K562 (cell line): ENCODE measurements around the gene HYAL1. TPM values are rescaled to one million over a fixed set of nuclear protein-coding genes. Genes with fewer than 3 reads are reported as not detected.
A peak's percentile ranks its signal among the peaks of the same experiment; 100 is the strongest.

ENCODE experiments used
- BRD9 ChIP-seq: fragments of 450-650 bp; IDR thresholded peaks from 2 replicates; pipeline ENCODE4 v1.6.1; 2018; ENCODE audit warnings: low read depth; ENCODE audit not compliant: partially characterized antibody
- ETV5 ChIP-seq: sonication (generic); formaldehyde crosslinking; IDR thresholded peaks from 2 replicates; pipeline ENCODE4 v1.4.0; 2020; ENCODE audit warnings: low read depth, mild to moderate bottlenecking, missing genetic modification reagents
- HMG20A ChIP-seq: fragments of 450-650 bp; formaldehyde crosslinking; conservative IDR thresholded peaks from 2 replicates; pipeline ENCODE4 v1.4.0; 2020; ENCODE audit warnings: mild to moderate bottlenecking, mixed read lengths
- ILK ChIP-seq: fragments of 450-650 bp; IDR thresholded peaks from 2 replicates; pipeline ENCODE4 v1.6.1; 2016; ENCODE audit warnings: missing genetic modification characterization, low read depth, mild to moderate bottlenecking, missing compliant biosample characterization, moderate library complexity, borderline replicate concordance
- JUNB ChIP-seq: fragments of 450-650 bp; formaldehyde crosslinking; conservative IDR thresholded peaks from 2 replicates; pipeline ENCODE4 v1.4.0; 2020; ENCODE audit warnings: mild to moderate bottlenecking
- MYBL2 ChIP-seq, 2 experiments: fragments of 450-650 bp in 1 of 2; sonication (generic) in 1 of 2; formaldehyde crosslinking in 1 of 2; IDR thresholded peaks; 2 replicates each; pipeline versions ENCODE4 v1.6.1 to v1.8.1; 2017 to 2022; ENCODE audit warnings: borderline replicate concordance in 1 of 2, inconsistent platforms in 1 of 2, low read depth in 1 of 2, mild to moderate bottlenecking in 1 of 2, missing genetic modification reagents in 1 of 2, moderate library complexity in 1 of 2
- NFE2 ChIP-seq: IDR thresholded peaks from 2 replicates; pipeline ENCODE4 v1.6.1; 2014; ENCODE audit warnings: antibody characterized with exemption, low read depth
- SETDB1 ChIP-seq: IDR thresholded peaks from one replicate; pipeline ENCODE4 v1.6.1; 2012; ENCODE audit warnings: low read length, control low read depth, inconsistent platforms
- SIN3A ChIP-seq, 2 experiments: fragments of 150-350 bp in 1 of 2; IDR thresholded peaks; 2 replicates each; pipeline ENCODE4 v1.6.1; 2011 to 2016; ENCODE audit warnings: borderline replicate concordance in 2 of 2, low read depth in 2 of 2, low read length in 2 of 2, mild to moderate bottlenecking in 2 of 2, moderate library complexity in 2 of 2; ENCODE audit not compliant: control insufficient read depth in 1 of 2
- TRIM28 ChIP-seq: fragments of 450-650 bp; IDR thresholded peaks from 2 replicates; pipeline ENCODE4 v1.6.1; 2017
- U2AF2 ChIP-seq: fragments of 200-400 bp; formaldehyde crosslinking; optimal IDR thresholded peaks from 2 replicates; pipeline ENCODE3; 2017; ENCODE audit warnings: low read depth, mild to moderate bottlenecking, low read length
- ZBTB17 ChIP-seq: fragments of 450-650 bp; formaldehyde crosslinking; IDR thresholded peaks from 2 replicates; pipeline ENCODE4 v1.4.0; 2020; ENCODE audit warnings: mild to moderate bottlenecking
- ZC3H8 ChIP-seq: fragments of 450-650 bp; IDR thresholded peaks from 2 replicates; pipeline ENCODE4 v1.6.1; 2017
- ZFPM2 ChIP-seq: fragments of 250-450 bp; sonication (Bioruptor Pico); IDR thresholded peaks from 2 replicates; pipeline ENCODE4 v1.5.1; 2022; ENCODE audit warnings: mild to moderate bottlenecking
- ZNF134 ChIP-seq: fragments of 250-450 bp; sonication (Bioruptor Pico); conservative IDR thresholded peaks from 2 replicates; pipeline ENCODE4 v1.4.0; 2020
- ZNF586 ChIP-seq: fragments of 450-650 bp; formaldehyde crosslinking; conservative IDR thresholded peaks from 2 replicates; pipeline ENCODE4 v1.4.0; 2020; ENCODE audit warnings: mild to moderate bottlenecking, moderate library complexity
- ZNF717 ChIP-seq: fragments of 250-450 bp; sonication (Bioruptor Pico); IDR thresholded peaks from 2 replicates; pipeline ENCODE4 v1.5.0; 2021
- ZSCAN29 ChIP-seq: fragments of 450-650 bp; IDR thresholded peaks from 2 replicates; pipeline ENCODE4 v1.6.1; 2017
- polyA plus RNA-seq, 8 experiments: library from polyadenylated mRNA; depleted of rRNA in 4 of 8; stranded (reverse) in 5 of 8; unstranded in 3 of 8; fragments of >200 nt; fragmentation: Nextera tagmentation in 2 of 8; fragmentation: Illumina TruSeq in 1 of 8; extraction: Ambion mirVana in 2 of 8; extraction: Trizol in 1 of 8; gene quantifications; 2 replicates each; pipeline versions ENCODE4 v1.2.1 to v1.2.3, GENCODE V29; 2011 to 2014; ENCODE audit warnings: inconsistent platforms in 1 of 8, missing spikeins in 1 of 8
- total RNA-seq, 7 experiments: library from RNA; depleted of rRNA in 6 of 7; stranded (reverse); fragments of >200 nt in 6 of 7; fragmentation: Illumina TruSeq in 2 of 7; extraction: Trizol in 2 of 7; gene quantifications; 2 replicates each; pipeline versions ENCODE4 v1.2.1 to v1.2.3, GENCODE V29; 2011 to 2021; ENCODE audit warnings: low replicate concordance in 1 of 7
- TF ChIP-seq, protein P1 (sequence below): fragments of 150-350 bp; conservative IDR thresholded peaks from 2 replicates; pipeline ENCODE4 v1.6.1; 2014; ENCODE audit warnings: low read length
- TF ChIP-seq, protein P2 (sequence below): fragments of 250-450 bp; sonication (Bioruptor Pico); IDR thresholded peaks from 2 replicates; pipeline ENCODE4 v1.5.1; 2021; ENCODE audit warnings: mild to moderate bottlenecking
- TF ChIP-seq, protein P3 (sequence below): sonication (generic); formaldehyde crosslinking; IDR thresholded peaks from 2 replicates; pipeline ENCODE4 v1.8.0; 2022; ENCODE audit warnings: missing genetic modification reagents, mild to moderate bottlenecking, borderline replicate concordance
- TF ChIP-seq, protein P4 (sequence below): fragments of 200-800 bp; sonication (Bioruptor generic); IDR thresholded peaks from 2 replicates; pipeline ENCODE4 v1.6.1; 2017; ENCODE audit warnings: missing genetic modification characterization, missing compliant biosample characterization

The HYAL1 gene
- total and polyA plus RNA-seq, 9 of the 15 experiments (the other 6 are each of a cell fraction or from before 2014, with no cell fraction given): 1.4 to 8.5 (median 4.7) TPM

DNA sequence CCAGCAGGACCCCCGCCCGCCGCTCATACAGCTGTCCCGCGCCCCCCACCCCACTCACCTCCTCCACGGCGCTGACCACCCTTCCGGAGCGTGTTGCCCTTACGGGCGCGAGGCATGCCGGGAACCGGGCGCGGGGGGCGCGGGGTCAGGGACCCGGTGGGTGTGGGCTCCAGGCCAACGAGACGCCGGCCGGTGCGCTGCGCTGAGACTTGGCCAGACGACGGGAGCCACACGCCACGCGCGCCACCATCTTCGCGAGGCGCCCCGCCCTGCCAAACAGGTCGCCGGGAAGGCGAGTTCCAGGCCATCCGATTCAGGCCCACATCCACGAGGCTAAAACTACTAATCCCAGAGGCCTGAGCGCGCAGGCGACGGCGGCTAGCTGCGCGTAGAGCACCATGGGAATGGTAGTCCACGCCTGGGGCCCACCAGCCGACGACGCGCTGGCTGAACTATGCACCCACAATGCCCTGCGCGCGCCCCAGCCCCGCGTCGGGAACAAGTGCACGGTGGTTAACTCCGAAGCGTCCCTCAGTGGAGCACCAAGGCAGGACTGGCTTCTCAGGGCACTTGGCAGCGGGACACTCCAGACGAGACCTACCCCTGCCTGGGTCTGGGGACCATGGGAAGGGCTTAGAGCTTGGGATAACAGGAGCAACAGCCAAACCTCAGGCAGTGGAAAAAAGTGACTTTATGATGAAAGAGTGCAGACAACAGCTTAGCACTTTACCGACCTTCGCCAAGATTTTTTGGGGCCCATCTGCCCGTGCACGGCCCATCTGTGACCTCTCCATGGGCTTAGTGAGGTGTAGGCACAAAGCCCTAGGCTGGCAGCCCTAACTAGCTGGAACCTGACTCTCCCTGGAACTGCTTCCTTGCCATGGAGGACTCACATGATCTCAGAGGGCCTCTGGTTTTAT lies 11.0 kb downstream of the HYAL1 start, which contains the start of gene IFRD2 (continued):
- TF ChIP-seq MYBL2 (IDR thresholded peaks at IDR 0.05; ENCODE audit: low read depth): no peak
- no peak for TF ChIP-seq MYBL2 (CRISPR knock-in tag; IDR thresholded peaks at IDR 0.05; ENCODE audit: borderline replicate concordance)
- TF ChIP-seq ETV5: no peak
- peak; percentile 79 for TF ChIP-seq ZNF134 (CRISPR knock-in tag)
- no peak for TF ChIP-seq ZFPM2 (CRISPR knock-in tag)
- no peak for TF ChIP-seq ILK (tag)
- TF ChIP-seq, protein P1, sequence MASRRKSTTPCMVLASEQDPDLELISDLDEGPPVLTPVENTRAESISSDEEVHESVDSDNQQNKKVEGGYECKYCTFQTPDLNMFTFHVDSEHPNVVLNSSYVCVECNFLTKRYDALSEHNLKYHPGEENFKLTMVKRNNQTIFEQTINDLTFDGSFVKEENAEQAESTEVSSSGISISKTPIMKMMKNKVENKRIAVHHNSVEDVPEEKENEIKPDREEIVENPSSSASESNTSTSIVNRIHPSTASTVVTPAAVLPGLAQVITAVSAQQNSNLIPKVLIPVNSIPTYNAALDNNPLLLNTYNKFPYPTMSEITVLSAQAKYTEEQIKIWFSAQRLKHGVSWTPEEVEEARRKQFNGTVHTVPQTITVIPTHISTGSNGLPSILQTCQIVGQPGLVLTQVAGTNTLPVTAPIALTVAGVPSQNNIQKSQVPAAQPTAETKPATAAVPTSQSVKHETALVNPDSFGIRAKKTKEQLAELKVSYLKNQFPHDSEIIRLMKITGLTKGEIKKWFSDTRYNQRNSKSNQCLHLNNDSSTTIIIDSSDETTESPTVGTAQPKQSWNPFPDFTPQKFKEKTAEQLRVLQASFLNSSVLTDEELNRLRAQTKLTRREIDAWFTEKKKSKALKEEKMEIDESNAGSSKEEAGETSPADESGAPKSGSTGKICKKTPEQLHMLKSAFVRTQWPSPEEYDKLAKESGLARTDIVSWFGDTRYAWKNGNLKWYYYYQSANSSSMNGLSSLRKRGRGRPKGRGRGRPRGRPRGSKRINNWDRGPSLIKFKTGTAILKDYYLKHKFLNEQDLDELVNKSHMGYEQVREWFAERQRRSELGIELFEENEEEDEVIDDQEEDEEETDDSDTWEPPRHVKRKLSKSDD: no peak
- no peak for TF ChIP-seq NFE2
- TF ChIP-seq, protein P2, sequence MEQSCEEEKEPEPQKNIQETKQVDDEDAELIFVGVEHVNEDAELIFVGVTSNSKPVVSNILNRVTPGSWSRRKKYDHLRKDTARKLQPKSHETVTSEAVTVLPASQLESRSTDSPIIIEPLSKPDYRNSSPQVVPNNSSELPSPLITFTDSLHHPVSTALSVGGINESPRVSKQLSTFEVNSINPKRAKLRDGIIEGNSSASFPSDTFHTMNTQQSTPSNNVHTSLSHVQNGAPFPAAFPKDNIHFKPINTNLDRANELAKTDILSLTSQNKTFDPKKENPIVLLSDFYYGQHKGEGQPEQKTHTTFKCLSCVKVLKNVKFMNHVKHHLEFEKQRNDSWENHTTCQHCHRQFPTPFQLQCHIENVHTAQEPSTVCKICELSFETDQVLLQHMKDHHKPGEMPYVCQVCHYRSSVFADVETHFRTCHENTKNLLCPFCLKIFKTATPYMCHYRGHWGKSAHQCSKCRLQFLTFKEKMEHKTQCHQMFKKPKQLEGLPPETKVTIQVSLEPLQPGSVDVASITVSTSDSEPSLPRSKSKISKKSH (CRISPR knock-in tag): no peak
- TF ChIP-seq, protein P3, sequence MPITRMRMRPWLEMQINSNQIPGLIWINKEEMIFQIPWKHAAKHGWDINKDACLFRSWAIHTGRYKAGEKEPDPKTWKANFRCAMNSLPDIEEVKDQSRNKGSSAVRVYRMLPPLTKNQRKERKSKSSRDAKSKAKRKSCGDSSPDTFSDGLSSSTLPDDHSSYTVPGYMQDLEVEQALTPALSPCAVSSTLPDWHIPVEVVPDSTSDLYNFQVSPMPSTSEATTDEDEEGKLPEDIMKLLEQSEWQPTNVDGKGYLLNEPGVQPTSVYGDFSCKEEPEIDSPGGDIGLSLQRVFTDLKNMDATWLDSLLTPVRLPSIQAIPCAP (CRISPR knock-in tag): no peak
- no peak for TF ChIP-seq BRD9
- no peak for TF ChIP-seq HMG20A (CRISPR knock-in tag)
- no peak for TF ChIP-seq ZNF717 (CRISPR knock-in tag)
- no peak for TF ChIP-seq JUNB (CRISPR knock-in tag)
- TF ChIP-seq SETDB1: no peak
- TF ChIP-seq, protein P4, sequence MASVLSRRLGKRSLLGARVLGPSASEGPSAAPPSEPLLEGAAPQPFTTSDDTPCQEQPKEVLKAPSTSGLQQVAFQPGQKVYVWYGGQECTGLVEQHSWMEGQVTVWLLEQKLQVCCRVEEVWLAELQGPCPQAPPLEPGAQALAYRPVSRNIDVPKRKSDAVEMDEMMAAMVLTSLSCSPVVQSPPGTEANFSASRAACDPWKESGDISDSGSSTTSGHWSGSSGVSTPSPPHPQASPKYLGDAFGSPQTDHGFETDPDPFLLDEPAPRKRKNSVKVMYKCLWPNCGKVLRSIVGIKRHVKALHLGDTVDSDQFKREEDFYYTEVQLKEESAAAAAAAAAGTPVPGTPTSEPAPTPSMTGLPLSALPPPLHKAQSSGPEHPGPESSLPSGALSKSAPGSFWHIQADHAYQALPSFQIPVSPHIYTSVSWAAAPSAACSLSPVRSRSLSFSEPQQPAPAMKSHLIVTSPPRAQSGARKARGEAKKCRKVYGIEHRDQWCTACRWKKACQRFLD: peak; percentile 98
- peak; percentile 73 to 85; a peak in 2 of 4 replicates for TF ChIP-seq SIN3A (IDR thresholded peaks at IDR 0.05; ENCODE audit: borderline replicate concordance in 2 of 2, control insufficient read depth in 1 of 2, low read depth in 2 of 2, low read length in 2 of 2)
- no peak for TF ChIP-seq ZSCAN29
- no peak for TF ChIP-seq U2AF2
- no peak for TF ChIP-seq ZC3H8
- peak; percentile 87 for TF ChIP-seq ZBTB17 (CRISPR knock-in tag)
- TF ChIP-seq ZNF586 (CRISPR knock-in tag): no peak
- no peak for TF ChIP-seq TRIM28
